GM18508 (cell line): ENCODE data around the gene ACAP2.
"Not testable (repeated sequence)": the region's sequence is repeated elsewhere in the genome, so short reads cannot be mapped to it uniquely, and the experiment has no call there.

Experiments used
- ATAC-seq: cut with Tn5 transposase; IDR thresholded peaks from one replicate; pipeline ENCODE4 v1.9.1; 2021; ENCODE audit warnings: moderate number of reproducible peaks; ENCODE audit not compliant: insufficient read depth, unreplicated experiment

ACAP2 gene

DNA sequence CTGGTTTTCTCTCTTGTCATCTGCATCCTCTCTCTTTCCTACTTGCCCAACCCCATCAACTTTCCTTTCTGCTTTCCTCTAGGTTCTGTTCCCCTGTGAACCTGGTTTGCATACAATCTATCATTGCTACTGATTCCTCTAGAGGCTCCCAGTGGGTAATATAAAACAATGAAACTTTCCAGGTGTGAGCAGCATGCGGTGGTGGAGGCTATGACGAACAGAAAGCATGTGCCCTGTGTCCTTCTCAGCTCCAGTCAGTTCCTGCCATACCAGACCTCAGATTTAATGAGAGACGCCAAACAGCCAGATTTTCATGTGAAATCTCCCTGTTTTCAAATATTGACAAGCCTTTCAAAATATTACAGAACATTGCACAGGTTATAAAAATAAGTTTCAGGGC is 3.5 kb upstream of the ACAP2 start:
- no peak for ATAC-seq

DNA sequence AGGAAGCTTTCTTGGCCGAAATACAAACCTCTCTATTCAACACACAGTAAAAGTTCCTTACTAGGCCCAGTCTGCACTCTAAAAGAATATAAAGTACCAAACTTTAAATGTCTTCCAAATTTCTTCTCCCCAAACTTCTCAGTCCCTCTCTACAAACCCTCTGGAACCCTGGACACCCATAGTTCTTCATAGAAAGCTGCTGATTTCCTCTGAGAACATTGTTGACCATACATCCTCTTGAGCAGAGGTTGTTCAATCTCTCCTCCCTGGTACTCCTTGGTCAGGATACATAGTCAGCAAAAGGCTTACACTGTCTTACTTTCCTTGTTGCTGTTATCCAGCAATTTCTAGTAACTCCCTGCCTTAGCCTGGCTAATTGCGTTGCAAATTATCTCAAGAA is 3.1 kb upstream of the ACAP2 start:
- no peak for ATAC-seq

DNA sequence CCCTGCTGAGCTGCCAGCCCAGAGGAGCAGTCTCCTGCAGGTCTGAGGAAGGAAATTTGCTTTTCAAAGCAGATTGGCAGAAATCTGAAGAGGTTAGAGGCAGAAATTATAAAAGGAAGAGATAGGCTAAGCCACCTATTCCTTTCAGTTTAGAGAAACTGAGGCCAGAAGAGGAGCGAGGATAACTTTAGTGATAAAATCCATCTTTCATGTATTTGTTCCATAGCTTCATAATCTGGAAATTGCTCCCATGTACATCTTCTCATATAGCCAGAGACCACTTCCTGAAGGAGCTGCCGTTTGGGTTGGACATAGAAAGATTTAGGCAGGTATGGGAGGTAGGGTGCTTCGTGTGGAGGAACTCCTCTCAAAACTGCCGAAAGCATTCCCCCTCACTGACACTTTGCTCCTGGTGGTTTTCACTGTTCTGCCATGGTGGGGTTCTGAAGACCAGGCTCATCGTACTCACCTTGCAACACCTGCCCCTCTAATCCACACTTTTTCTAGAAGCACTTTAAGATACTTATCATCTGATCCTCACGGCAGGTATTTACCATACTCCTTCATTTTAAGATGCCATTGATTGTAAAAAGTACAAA is 670 bp upstream of the ACAP2 start:
- no peak for ATAC-seq

DNA sequence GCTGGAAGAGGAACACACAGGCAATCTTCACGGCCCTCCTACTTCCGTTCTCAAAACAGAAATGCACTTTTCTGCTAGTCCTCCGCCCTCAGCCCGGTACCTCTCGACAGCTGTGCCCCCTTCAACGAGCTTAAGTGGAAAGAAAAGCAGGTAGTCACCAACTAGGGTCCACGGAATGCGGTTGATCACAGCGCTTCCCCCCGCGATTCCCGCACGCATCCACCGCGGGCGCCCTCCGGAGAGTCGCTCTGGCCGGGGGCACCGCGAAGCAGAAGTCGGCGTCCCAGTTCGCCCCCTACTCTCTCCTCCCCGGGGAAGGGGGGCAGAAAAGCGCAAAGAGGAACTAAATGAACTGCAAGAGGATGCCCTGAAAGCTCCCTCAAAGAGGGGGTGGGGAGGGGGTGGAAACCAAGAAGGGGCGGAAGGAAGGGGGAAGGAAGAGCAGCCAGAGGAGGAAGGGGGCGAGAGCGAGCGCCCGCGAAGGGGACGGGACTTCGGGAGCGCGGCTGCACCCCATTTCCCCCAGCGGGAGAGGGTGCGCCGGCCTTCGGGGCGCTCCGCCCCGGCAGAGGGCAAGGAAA is 738 bp downstream of the ACAP2 start:
- no peak for ATAC-seq

DNA sequence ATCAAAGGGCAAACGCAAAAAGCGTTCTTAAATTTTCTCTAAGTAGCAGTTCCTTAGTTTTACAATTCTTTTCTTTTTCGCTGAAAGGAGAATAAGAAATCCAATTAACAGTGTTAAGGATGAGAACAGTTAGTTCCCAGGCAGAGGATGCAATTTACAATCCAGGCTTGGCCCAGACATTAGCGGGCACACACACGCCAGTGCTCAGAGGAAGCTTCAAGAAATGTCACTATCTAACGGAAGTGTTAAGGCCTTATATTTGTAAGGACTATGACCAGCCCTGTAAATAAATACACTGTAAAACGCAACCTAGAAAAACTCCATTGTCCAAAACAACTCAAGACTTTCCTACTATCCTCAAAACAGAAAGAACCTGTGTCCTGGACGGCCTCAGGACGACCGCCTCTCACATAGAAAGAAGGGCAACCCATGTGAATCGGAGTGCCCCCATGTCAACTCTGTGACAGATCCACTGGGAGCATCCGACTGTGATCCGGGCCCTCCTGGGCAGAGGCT is 1.3 kb downstream of the ACAP2 start:
- no peak for ATAC-seq

DNA sequence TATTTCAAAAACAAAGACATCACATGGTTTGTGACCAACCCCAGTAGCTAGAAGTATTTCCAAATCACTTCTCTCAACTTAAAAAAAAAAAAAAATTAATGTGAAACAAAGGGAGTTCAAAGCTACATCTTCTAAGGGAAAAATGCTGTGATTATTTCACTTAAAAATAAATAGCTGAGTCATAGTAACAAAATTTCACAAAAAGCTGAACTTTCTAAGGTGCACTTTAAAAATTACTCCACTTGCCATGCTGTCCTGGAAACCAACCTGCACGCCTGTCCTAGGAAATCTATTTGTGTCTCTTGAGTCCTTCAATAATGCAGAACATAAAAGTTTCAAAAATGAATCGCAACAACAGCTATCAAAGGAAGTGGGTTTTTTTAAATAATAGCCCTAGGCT is 1.8 kb downstream of the ACAP2 start:
- ATAC-seq, result no peak

DNA sequence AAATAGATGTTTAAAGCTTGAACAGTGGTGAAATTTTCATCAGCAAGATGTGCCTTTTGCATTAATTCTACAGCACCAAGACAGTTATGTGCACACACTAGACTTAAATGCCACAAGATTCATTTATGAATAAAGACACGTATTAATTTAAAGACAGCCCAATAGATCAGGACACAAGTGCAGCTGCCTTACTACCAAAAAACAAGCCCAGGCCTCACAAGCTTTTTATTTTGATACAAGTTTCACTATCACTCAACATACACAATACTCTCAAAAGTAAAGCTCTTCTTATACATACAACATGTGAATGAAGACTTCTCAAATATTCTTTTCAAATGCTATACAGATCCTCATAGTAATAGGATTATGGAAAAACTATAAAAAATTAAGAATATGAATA is 2.4 kb downstream of the ACAP2 start:
- no peak for ATAC-seq

DNA sequence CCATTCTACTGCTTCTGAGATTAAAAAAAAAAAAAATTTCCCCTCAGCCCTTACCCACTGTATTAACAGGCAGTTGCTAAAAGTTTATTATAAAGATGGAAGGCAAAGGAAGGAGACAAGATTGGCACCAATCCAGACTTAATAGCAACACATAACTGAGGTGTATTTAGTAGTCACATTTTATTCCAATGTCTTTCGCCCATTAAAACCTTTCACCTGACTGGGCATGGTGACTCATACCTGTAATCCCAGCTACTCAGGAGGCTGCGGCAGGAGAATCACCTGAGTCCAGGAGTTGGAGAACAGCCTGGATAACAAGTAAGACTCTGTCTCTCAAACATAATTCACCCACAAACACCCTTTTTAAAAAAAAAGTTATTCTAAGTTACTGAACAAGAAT is 4.4 kb downstream of the ACAP2 start:
- no peak for ATAC-seq

DNA sequence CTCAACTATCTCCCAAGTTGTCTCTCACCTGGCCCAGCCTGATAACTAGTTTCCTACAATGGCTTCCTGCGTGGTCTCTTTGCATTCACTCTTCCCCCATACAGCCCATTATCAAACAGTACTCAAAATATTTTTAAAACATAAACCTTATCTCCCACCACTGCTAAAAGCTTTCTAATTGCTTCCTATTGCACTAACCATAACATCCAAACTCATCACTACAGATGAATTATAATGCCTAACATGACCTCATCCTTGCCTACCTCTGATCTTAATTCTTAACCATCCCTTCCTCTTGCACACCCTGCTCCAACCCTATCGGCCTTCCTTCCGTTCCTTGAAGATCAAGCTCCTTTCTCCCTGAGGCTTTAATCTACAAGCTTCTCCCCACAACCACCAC is 17.0 kb downstream of the ACAP2 start:
- ATAC-seq, result no peak

- no peak for ATAC-seq
These were observed 19.0 kb downstream of the ACAP2 start for GRCh38 chr3:195423818-195424217.

DNA sequence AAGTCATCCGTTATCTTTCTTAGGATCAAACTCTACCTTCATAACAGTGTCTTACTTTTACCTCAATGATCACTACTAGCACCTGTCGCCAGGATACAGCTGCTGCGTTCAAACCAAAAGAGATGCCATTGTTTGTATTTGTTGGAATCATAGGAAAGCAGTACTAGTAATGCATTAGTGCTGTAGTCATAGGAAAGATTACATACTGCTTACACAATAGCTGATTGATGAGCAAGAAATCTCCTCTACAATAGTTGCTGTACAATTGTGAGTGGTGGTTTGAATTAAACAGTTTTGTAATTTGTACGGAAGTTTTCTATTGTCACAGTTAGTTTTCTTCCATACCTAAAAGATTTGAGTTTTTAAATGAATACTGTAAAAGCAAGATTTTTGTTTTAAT is 21.4 kb downstream of the ACAP2 start:
- no peak for ATAC-seq

DNA sequence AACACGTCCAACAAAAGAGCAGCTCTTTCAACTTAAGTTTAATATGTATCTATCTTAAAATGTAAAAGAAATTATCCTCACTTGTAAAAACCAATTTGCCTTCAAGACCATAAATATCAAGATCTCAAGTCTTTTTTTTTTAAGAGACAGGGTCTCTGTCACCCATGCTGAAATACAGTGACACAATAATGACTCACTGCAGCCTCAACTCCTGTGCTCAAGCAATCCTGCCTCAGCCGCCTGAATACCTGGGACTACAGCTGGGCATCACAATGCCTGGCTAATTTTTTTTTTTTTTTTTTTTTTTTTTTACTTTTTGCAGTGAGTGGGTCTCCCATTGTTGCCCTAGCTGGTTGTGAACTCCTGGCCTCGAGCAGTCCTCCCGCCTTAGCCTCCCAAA is 26.0 kb downstream of the ACAP2 start:
- ATAC-seq, result no peak

DNA sequence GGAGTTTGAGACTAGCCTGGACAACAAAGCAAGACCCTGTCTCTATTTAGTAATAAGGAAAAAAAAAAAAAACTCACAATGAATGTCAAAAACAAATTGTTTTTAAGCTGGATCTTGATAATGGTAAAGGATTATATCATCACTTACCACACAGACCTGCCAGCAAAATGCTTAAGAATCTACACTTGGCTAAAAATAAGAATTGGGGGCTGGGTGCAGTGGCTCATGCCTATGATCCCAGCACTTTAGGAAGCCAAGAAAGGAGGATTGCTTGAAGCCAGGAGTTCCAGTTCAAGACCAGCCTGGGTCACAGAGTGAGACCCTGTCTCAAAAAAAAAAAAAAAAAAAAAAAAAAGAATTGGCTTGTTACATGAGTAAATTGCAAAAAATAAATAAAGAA is 31.0 kb downstream of the ACAP2 start:
- ATAC-seq, result no peak

GRCh38 chr3:195410546-195410945 is 32.3 kb downstream of the ACAP2 start:
- ATAC-seq, result no peak

GRCh38 chr3:195407531-195408409 is 35.0 kb downstream of the ACAP2 start:
- no peak for ATAC-seq

DNA sequence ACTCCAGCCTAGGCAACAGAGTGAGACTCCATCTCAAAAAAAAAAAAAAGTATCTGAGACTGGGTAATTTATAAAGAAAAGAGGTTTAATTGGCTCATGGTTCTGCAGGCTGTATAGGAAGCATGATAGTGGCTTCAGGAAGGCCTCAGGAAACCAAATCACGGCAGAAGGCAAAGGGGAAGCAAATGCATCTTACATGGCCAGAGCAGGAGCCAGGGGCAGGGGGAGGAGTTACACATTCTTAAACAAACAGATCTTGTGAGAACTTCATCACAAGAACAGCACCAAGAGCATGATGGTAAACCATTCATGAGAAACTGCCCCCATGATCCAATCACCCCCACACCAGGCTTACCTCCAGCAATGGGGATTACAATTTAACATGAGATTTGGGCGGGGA is 37.2 kb downstream of the ACAP2 start:
- ATAC-seq, result no peak

DNA sequence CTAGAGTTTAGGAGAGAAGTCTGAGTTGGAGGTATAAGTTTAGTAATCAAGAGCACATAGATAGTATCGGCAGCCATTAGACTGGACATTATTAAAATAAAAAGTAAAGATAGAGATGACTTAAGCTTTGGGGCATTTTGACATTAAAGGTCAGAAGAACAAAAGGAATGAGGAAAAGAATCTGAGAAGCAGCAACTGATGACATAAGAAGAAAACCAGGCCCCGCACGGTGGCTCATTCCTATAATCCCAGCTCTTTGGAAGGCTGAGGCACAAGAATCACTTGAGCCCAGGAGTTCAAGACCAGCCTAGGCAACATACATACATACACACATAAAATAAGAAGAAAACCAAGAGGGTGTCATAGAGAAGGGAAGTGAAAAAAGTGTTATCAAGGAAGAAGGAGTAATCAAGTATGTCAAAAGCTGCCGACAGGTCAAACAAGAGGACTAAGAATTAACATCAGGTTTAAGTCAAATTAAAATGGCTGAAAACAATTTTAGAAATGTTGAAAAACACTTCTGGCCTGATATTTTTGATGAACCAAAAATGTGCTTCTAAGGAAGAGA is 38.9 kb downstream of the ACAP2 start:
- no peak for ATAC-seq

GRCh38 chr3:195403244-195403643 is 39.6 kb downstream of the ACAP2 start:
- ATAC-seq, result no peak

DNA sequence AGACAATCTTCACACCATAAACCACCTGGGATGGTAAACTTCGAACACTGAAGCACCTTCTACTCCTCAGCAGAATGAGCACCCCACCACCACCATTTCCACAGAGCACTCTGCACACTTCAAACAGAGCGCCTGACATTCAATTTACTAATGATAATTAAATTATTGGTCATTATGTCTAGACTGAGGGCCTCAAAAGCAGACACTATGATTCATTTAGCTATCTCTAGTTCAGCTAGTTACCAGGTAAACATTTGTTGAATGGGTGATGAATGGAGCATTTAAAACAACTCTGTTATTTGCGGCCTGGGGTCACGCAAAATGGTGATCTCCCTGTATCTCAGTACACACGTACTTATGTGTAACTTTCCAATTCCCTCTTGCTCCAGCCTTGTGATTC is 40.9 kb downstream of the ACAP2 start:
- ATAC-seq, result no peak

- not testable (repeated sequence) for ATAC-seq
These were observed 44.4 kb downstream of the ACAP2 start for GRCh38 chr3:195398460-195398859.

- ATAC-seq, result no peak
These were observed 45.3 kb downstream of the ACAP2 start for GRCh38 chr3:195397524-195397923.
